Activated B cell treated with CpG ODN at 0.5 μM for 24 hours (primary cell): ENCODE data around the gene REPIN1. TPM values are rescaled to one million over a fixed set of nuclear protein-coding genes. Genes with fewer than 3 reads are reported as not detected.
A peak's percentile ranks its signal among the peaks of the same experiment; 100 is the strongest.

Source experiments
- ATAC-seq: fragments of 200-7000 bp; cut with Tn5 transposase; one replicate; pipeline ENCODE4 v1.10.0; 2021; ENCODE audit warnings: low read depth, mild to moderate bottlenecking, moderate library complexity
- CTCF ChIA-PET: fragments of 350-600 bp; sonication (Branson Sonifier 250); formaldehyde crosslinking; loops from one replicate; lab custom pipeline; 2021; ENCODE audit warnings: antibody characterized with exemption; lab: Charles Lee
- POLR2A ChIA-PET: fragments of 350-600 bp; sonication (Branson Sonifier 250); formaldehyde crosslinking; loops from one replicate; lab custom pipeline; 2021; ENCODE audit warnings: antibody characterized with exemption; lab: Charles Lee
- DNase-seq: peaks from one replicate; pipeline ENCODE4 v3.0.0; 2022
- H3K27ac Mint-ChIP-seq: one replicate; pipeline ENCODE4 v1.8.0; 2020; ENCODE audit warnings: mixed read lengths
- H3K27me3 Mint-ChIP-seq: one replicate; pipeline ENCODE4 v1.8.0; 2021; ENCODE audit warnings: mixed read lengths
- H3K36me3 Mint-ChIP-seq: one replicate; pipeline ENCODE4 v1.8.0; 2021; ENCODE audit warnings: low read depth, mixed read lengths
- H3K4me1 Mint-ChIP-seq: one replicate; pipeline ENCODE4 v1.8.0; 2021; ENCODE audit warnings: mixed read lengths
- H3K4me3 Mint-ChIP-seq: one replicate; pipeline ENCODE4 v1.8.0; 2020; ENCODE audit warnings: mild to moderate bottlenecking, mixed read lengths
- H3K9me3 Mint-ChIP-seq: one replicate; pipeline ENCODE4 v1.8.0; 2020; ENCODE audit warnings: mixed read lengths
- CTCF ChIP-seq: fragments of 200-600 bp; IDR thresholded peaks from one replicate; pipeline ENCODE4 v1.8.0; 2022; ENCODE audit warnings: antibody characterized with exemption, mild to moderate bottlenecking
- intact Hi-C: fragments of 100-400 bp; cut with micrococcal nuclease; formaldehyde crosslinking; loops from one replicate; pipeline ENCODE4 v1.15.1; 2024
- total RNA-seq: library from RNA; stranded (reverse); gene quantifications from 2 replicates; pipeline ENCODE4 v1.2.3, GENCODE V29; 2022

The REPIN1 gene
- total RNA-seq: 106 and 116 TPM in 2 replicates

- no peak for TF ChIP-seq CTCF
- H3K27ac Mint-ChIP-seq: peak within 1 kb of the TSS; percentile 95
- H3K4me1 Mint-ChIP-seq: peaks cover 72% of the 10 kb centered on the region
- no peaks in the 10 kb centered on the region for H3K9me3 Mint-ChIP-seq
- DNase-seq: peak; percentile 85
- H3K36me3 Mint-ChIP-seq: peaks cover 29% of the 10 kb centered on the region
- ATAC-seq: peak; percentile 43
- ChIA-PET POLR2A (interaction anchor here (0.7 to 16.5 kb wide), 10 partner anchors 11 to 1385 kb away, joined by 3 to 421 read pairs (median 3); partner anchors contain the start of genes ACTR3C, GIMAP2, ZNF775 and ZNF862), CTCF (interaction anchor here (1.0 to 2.0 kb wide), 3 partner anchors 9 to 41 kb away, joined by 4 to 6 read pairs (median 5); no protein-coding TSS in a partner anchor)
- peak within 1 kb of the TSS; percentile 95 for H3K4me3 Mint-ChIP-seq
- intact Hi-C loops: loop anchor here (1.0 to 2.0 kb wide), 5 partner anchors 37 to 1277 kb away; partner anchors contain the start of genes SLC4A2, ZNF786 and ZNF862
- no peaks in the 10 kb centered on the region for H3K27me3 Mint-ChIP-seq
Measured at GRCh38 chr7:150368096-150368883, at the start of gene REPIN1. Gene REPIN1 (plus strand): TSS chr7:150368822. CDS start chr7:150369712, 890 bp downstream.

- DNase-seq (no peak), ATAC-seq (no peak)
- TF ChIP-seq CTCF: no peak
- Mint-ChIP-seq H3K4me1 (peaks cover 56% of the 10 kb centered on the region), H3K27ac (peak overlapping the region; percentile 92), H3K9me3 (no peaks in the 10 kb centered on the region), H3K36me3 (peaks cover 21% of the 10 kb centered on the region), H3K27me3 (no peaks in the 10 kb centered on the region), H3K4me3 (peak overlapping the region; percentile 93)
- intact Hi-C loops: loop anchor here (2.0 to 10.0 kb wide), 2 partner anchors 35 to 1193 kb away; partner anchors contain the start of gene RHEB
- ChIA-PET CTCF (no interaction called here), POLR2A (interaction anchor here (1.0 to 2.6 kb wide), 2 partner anchors 56 to 87 kb away, joined by 3 to 9 read pairs; no protein-coding TSS in a partner anchor)
Measured at GRCh38 chr7:150321788-150322113, 46.9 kb upstream of the REPIN1 start.

GRCh38 chr7:150322114-150322832 lies 46.3 kb upstream of the REPIN1 start:
- Mint-ChIP-seq H3K4me1 (peaks cover 56% of the 10 kb centered on the region), H3K27ac (peak overlapping the region; percentile 92), H3K9me3 (no peaks in the 10 kb centered on the region), H3K27me3 (no peaks in the 10 kb centered on the region), H3K4me3 (peak overlapping the region; percentile 93), H3K36me3 (peaks cover 26% of the 10 kb centered on the region)
- no peak for TF ChIP-seq CTCF
- DNase-seq (no peak), ATAC-seq (no peak)
- CTCF ChIA-PET: no interaction called here
- POLR2A ChIA-PET: interaction anchor here (1.0 to 2.6 kb wide), 3 partner anchors 56 to 87 kb away, joined by 3 to 10 read pairs (median 9); no protein-coding TSS in a partner anchor
- intact Hi-C loops: loop anchor here (2.0 to 10.0 kb wide), 2 partner anchors 35 to 1193 kb away; partner anchors contain the start of gene RHEB

- H3K27ac Mint-ChIP-seq: peak within 1 kb of the TSS; percentile 92
- no peaks in the 10 kb centered on the region for H3K27me3 Mint-ChIP-seq
- peaks cover 54% of the 10 kb centered on the region for H3K4me1 Mint-ChIP-seq
- intact Hi-C loops: loop anchor here (1.0 to 10.0 kb wide), 7 partner anchors 34 to 1192 kb away; partner anchors contain the start of genes RHEB and ZNF775
- CTCF ChIA-PET: interaction anchor here (0.7 to 0.9 kb wide), 2 partner anchors 38 to 82 kb away, joined by 3 to 4 read pairs; a partner anchor contains a TSS
- H3K9me3 Mint-ChIP-seq: no peaks in the 10 kb centered on the region
- H3K4me3 Mint-ChIP-seq: peak within 1 kb of the TSS; percentile 93
- DNase-seq (peak; percentile 64), ATAC-seq (peak; percentile 67)
- POLR2A ChIA-PET: interaction anchor here (0.6 to 2.6 kb wide), 8 partner anchors 12 to 86 kb away, joined by 3 to 10 read pairs (median 4); no protein-coding TSS in a partner anchor
- H3K36me3 Mint-ChIP-seq: peaks cover 30% of the 10 kb centered on the region
- TF ChIP-seq CTCF: no peak
Measured at GRCh38 chr7:150322833-150323681, 45.6 kb upstream of the REPIN1 start, which contains the start of the genes ACTR3C and LRRC61. Gene ACTR3C (minus strand): TSS chr7:150323545. CDS start chr7:150295296, 28,249 bp downstream. Gene LRRC61 (plus strand): TSS chr7:150323355. CDS start chr7:150336862, 13,507 bp downstream.
